HFFc6 (cell line): Measurements from ENCODE around the gene CLN5. TPM values are rescaled to one million over a fixed set of nuclear protein-coding genes. Genes with fewer than 3 reads are reported as not detected.
A peak's percentile ranks its signal among the peaks of the same experiment; 100 is the strongest.

Experiments
- DNase-seq: peaks from one replicate; pipeline ENCODE4 v3.0.0-alpha.2; 2018
- H3K27ac Mint-ChIP-seq: 2 replicates; pipeline ENCODE4 v1.8.0; 2020; ENCODE audit warnings: mild to moderate bottlenecking, mixed read lengths
- H3K27me3 Mint-ChIP-seq: 2 replicates; pipeline ENCODE4 v1.8.0; 2021; ENCODE audit warnings: mild to moderate bottlenecking, moderate library complexity, mixed read lengths; ENCODE audit not compliant: insufficient read depth
- H3K36me3 Mint-ChIP-seq: 2 replicates; pipeline ENCODE4 v1.8.0; 2021; ENCODE audit warnings: low read depth, mixed read lengths
- H3K4me1 Mint-ChIP-seq: 2 replicates; pipeline ENCODE4 v1.8.0; 2020; ENCODE audit warnings: low read depth, mixed read lengths
- H3K4me3 Mint-ChIP-seq: 2 replicates; pipeline ENCODE4 v1.8.0; 2020; ENCODE audit warnings: mild to moderate bottlenecking, moderate library complexity, mixed read lengths
- H3K9me3 Mint-ChIP-seq: 2 replicates; pipeline ENCODE4 v1.8.0; 2020; ENCODE audit warnings: mild to moderate bottlenecking, mixed read lengths
- total RNA-seq, 6 experiments: library from RNA; stranded (reverse); fragmentation: NEBNext Ultra II Directional; extraction: Animal tissue kit (Norgen Biotek cat#: 25700); gene quantifications; 2 replicates in 1 of 6; 3 replicates in 5 of 6; pipeline ENCODE4 v1.2.3, GENCODE V29; 2021
- TF ChIP-seq, protein P1 (sequence below): fragments of 200-600 bp; sonication (generic); IDR thresholded peaks from 2 replicates; pipeline ENCODE4 v1.5.0; 2021; ENCODE audit warnings: antibody characterized with exemption, mild to moderate bottlenecking

CLN5 gene
- total RNA-seq, 6 experiments from 2014 or later = 28.4 to 35.1 (median 29.8) TPM

DNA sequence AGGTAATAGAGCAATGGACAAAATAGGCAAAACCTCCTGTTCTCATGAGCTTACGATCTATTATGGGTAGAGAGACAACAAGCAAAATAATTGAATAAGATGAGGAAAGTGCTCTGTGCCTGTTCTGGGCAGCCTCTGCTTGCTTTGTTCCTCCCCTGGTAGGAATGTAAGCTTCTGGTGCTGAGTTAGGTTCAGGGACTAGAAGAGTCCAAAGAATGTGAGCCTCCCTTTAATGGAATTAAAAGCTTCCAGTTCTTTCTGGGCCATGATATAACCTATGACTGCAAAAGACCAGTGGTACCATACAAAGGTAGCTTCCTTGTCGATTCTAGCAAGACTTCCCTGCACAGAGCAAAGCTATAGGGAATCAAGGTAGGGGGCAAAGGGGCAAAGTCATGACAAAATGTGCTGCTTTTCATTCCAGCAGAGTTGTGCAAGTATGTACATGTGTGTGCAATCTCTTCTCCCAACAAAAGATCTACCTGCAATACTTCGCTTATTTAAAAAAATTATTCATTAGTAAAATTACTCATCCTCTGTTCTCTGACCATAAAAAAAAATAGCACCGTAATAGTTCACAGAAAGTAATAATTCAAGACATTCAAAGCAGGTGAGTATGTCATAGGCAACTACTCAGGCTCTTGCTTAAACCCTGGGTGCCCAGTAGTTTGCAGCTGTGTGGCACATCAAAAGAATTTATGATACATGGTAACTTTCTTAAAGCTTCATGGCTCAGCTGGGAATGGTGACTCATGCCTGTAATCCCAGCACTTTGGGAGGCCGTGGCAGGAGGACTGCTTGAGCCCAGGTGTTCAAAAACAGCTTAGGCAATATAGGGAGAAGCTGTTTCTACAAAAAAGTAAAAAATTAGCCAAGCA is 22.2 kb upstream of the CLN5 start:
- H3K36me3 Mint-ChIP-seq = no peaks in the 10 kb centered on the region
- H3K27ac Mint-ChIP-seq = no peak overlapping the region
- H3K4me1 Mint-ChIP-seq = peaks cover 23% of the 10 kb centered on the region
- TF ChIP-seq, protein P1, sequence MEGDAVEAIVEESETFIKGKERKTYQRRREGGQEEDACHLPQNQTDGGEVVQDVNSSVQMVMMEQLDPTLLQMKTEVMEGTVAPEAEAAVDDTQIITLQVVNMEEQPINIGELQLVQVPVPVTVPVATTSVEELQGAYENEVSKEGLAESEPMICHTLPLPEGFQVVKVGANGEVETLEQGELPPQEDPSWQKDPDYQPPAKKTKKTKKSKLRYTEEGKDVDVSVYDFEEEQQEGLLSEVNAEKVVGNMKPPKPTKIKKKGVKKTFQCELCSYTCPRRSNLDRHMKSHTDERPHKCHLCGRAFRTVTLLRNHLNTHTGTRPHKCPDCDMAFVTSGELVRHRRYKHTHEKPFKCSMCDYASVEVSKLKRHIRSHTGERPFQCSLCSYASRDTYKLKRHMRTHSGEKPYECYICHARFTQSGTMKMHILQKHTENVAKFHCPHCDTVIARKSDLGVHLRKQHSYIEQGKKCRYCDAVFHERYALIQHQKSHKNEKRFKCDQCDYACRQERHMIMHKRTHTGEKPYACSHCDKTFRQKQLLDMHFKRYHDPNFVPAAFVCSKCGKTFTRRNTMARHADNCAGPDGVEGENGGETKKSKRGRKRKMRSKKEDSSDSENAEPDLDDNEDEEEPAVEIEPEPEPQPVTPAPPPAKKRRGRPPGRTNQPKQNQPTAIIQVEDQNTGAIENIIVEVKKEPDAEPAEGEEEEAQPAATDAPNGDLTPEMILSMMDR = no peak
- H3K9me3 Mint-ChIP-seq = no peaks in the 10 kb centered on the region
- no peak overlapping the region for H3K4me3 Mint-ChIP-seq
- peak; percentile 13 for DNase-seq
- H3K27me3 Mint-ChIP-seq = peaks cover 27% of the 10 kb centered on the region

DNA sequence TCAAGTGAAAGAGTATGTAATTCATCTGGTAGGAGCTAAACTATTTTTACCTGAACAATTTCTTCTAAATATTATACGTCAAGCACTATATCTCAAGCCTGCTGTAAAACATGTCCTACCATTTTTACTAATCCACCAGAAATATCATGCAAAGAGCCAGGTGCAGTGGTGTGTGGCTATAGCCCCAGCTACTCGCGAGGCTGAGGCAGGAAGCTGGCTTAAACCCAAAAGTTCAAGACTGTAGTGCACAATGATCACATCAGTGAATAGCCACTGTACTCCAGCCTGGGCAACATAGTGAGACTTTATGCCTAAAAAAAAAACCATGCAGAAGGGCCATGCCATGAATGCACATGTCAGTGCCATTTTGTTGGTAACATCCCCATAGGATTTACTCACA is 20.7 kb upstream of the CLN5 start:
- TF ChIP-seq, protein P1 = no peak
- H3K27ac Mint-ChIP-seq = no peak overlapping the region
- no peak for DNase-seq
- no peaks in the 10 kb centered on the region for H3K9me3 Mint-ChIP-seq
- peaks cover 27% of the 10 kb centered on the region for H3K27me3 Mint-ChIP-seq
- H3K36me3 Mint-ChIP-seq = no peaks in the 10 kb centered on the region
- H3K4me3 Mint-ChIP-seq = no peak overlapping the region
- peaks cover 15% of the 10 kb centered on the region for H3K4me1 Mint-ChIP-seq

DNA sequence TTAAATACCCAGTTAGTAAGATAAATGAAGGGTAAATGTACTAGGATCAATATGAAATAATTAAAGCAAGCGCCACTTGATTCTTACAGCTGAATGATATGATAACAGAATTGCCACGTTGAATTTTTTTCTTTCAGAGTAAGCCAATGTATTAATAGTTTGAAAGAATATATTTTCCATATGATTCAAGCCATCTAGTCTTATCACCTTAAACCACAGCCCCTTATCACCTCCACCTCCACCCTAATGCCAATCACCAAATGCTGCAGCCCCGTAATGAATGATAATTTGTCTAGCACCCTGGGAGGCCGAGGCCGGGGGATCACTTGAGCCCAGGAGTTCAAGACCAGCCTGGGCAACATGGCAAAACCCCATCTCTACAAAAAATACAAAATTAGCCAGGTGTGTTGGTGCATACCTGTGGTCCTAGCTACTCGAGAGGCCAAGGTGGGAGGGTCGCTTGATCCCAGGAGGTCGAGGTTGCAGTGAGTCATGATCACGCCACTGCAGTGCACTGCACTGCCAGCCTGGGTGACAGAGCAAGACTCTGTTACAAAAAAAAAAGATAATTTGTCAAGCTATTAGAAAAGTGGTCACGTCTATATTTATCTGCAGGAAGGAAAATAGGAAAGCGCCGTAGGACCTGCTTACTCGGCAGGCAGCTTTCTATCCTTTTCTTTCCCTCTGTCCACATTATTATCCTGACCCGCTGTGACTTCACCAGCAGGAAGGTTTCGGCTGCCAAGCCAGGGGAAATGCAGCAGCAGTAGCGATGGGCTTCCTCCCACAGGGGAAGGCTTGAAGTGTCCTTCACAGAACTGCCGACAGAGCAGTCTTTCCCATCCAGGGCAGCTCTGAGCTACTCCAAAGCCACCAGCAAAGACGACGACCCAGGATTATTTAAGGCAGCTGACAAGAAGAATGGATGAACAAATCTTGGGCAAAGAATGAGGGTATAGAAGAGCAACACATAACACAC is 19.7 kb upstream of the CLN5 start:
- DNase-seq = no peak
- H3K4me3 Mint-ChIP-seq = no peak overlapping the region
- peaks cover 24% of the 10 kb centered on the region for H3K27me3 Mint-ChIP-seq
- H3K36me3 Mint-ChIP-seq = no peaks in the 10 kb centered on the region
- TF ChIP-seq, protein P1 = no peak
- H3K4me1 Mint-ChIP-seq = peaks cover 16% of the 10 kb centered on the region
- H3K9me3 Mint-ChIP-seq = no peaks in the 10 kb centered on the region
- H3K27ac Mint-ChIP-seq = no peak overlapping the region

DNA sequence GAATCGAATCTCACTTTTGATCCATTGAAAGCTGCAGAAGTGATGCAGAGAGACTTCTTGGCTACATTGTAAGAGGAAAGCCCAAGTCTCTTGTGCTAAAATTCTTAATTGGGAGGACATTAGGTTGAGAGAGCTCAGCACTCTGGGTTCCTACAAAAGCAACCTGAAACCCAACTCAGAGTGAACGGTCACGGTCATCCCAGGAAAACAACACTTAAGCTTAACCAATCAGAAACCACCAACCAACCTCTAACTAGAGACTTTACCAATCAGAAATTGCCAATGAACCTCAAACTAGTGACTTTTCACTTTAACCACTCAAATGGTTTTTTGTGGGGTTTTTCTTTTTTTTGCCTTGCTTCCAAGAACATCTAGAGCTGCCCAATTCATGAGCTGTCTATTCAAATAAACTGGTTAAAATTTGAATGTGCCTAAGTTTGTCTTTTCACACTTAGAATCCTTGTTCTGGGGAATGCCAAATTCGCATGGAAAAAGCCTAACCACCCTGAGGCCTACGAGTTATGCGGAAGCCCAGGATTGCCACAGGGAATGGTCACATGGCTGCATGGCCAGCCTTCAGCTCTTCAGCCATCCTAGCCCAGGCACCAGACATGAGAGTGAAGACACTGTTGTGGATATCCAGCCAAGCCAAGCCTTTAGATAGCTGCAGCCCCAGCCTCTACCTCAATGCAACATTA is 17.8 kb upstream of the CLN5 start:
- peaks cover 16% of the 10 kb centered on the region for H3K4me1 Mint-ChIP-seq
- H3K9me3 Mint-ChIP-seq = no peaks in the 10 kb centered on the region
- DNase-seq = no peak
- no peaks in the 10 kb centered on the region for H3K36me3 Mint-ChIP-seq
- H3K27me3 Mint-ChIP-seq = peaks cover 24% of the 10 kb centered on the region
- TF ChIP-seq, protein P1 = no peak
- H3K27ac Mint-ChIP-seq = no peak overlapping the region
- H3K4me3 Mint-ChIP-seq = no peak overlapping the region

DNA sequence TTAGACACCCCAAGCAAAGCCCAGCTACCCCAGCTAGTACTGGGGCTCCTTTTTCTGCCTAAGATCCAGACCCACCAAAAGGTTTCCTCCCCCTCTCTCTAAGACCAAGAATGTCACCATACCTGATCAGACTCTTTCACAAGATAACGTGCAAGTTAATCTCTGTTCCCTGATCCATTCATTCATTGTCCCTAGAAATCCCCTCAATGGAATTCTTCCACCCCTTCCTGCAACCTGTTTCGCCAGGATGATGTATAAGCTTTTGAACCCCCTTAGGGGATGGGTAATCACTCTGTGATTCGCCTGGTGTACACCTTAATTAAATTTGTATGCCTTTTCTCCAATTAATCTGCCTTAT is 17.3 kb upstream of the CLN5 start:
- no peak for DNase-seq
- Mint-ChIP-seq H3K36me3 (no peaks in the 10 kb centered on the region), H3K4me1 (peaks cover 10% of the 10 kb centered on the region), H3K9me3 (no peaks in the 10 kb centered on the region), H3K4me3 (no peak overlapping the region), H3K27me3 (peaks cover 24% of the 10 kb centered on the region), H3K27ac (no peak overlapping the region)
- TF ChIP-seq, protein P1 = no peak
